ENCODE results near the gene MEIOB. TPM values are rescaled to one million over a fixed set of nuclear protein-coding genes. Genes with fewer than 3 reads are reported as not detected.
"Not testable (repeated sequence)": the region's sequence is repeated elsewhere in the genome, so short reads cannot be mapped to it uniquely, and the experiment has no call there.

The MEIOB gene
- total RNA-seq, 1 donor from 2014 or later: not detected

DNA sequence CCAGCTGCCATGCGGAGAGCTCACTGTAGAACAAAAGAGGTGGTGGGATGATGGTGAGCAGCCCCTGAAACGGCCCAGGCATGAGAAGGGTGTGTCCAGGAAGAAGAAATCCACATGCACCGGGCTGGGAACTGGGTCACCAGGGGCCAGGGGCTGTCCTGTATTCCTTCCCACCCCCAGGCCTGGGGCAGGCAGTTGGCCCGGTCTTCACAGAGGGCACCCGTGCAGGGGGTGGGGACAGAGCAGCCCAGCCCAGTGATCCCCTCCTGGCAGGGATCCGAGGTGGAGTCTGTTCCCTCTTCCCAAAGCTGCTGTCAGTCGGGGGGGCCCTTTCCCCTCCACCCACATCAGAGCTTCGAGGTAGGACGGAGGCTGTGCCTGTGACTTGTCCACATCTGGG lies 37.0 kb upstream of the MEIOB start:
- ATAC-seq: no peak
- intact Hi-C loops (cut with DNase I): no loop called here
- DNase-seq (ENCODE audit: missing footprints): no peak

DNA sequence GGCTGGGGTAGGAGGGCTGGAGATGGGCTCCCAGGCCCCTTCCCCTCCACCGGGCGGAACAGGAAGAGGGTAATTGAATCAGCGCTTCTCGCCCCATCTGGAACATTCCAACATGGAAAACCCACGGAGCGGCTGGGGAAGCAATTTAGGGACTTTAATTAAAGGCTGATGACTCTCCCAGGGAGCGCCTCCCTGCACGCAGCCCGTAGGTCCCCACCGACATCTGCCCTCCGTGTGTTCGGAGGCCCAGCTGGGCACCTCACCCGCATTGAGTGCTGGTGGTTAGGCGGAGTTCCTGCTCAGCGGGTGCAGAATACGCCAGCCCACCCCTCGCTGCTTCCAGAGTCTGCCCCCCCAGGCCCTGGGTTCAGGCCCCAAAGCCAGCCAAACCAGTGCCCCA lies 36.2 kb upstream of the MEIOB start:
- intact Hi-C loops (cut with DNase I): no loop called here
- ATAC-seq (no peak), DNase-seq (ENCODE audit: missing footprints) (no peak)

DNA sequence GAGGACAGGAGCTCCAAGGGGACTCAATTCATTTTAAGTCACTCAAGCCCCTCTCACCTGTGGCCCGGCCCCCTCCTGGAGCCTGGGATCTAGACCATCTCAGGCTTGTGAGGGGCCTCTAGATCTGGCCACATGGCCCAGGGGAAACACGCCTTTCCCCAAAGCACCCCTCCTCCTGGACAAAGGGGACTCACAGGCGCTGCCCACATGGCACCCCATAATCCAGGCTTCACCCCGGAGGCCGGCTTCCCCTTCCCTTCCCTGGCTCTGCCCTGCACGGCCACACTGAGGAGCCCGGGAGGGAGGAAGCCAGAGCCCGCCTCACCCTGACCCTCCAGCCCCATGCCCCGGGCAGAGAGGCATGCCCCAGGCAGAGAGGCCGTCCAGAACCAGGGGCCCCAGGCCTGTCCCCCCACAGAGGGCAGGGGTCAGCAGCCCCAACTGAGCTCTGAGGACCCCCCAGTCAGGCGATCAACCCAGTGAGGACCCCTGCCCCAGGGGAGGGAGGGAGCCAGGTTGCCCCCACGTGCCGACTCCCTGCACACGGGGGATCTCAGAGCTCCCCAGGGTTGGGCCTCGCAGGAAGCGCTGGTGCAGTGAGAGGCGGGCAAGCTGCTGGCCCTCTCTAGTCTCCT lies 35.4 kb upstream of the MEIOB start:
- ATAC-seq (no peak), DNase-seq (ENCODE audit: missing footprints) (no peak)
- intact Hi-C loops (cut with DNase I): no loop called here

DNA sequence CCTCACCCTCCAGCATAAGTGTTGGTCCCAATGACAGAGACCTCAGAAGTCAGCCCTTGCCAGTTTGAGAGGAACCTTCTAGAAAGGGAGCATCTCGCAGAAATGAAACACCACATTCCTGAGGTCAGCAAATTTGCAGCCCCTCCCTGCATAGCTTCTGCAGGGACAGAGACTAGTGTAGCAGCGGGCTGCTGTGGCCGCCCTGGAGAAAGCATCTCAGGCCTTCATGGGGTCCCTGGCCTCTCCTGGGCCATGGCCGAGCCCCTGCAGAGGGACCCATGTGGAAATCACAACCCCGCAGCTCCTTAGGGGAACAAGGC lies 34.8 kb upstream of the MEIOB start:
- no peak for ATAC-seq
- no peak for DNase-seq (ENCODE audit: missing footprints)
- intact Hi-C loops (cut with DNase I): no loop called here

DNA sequence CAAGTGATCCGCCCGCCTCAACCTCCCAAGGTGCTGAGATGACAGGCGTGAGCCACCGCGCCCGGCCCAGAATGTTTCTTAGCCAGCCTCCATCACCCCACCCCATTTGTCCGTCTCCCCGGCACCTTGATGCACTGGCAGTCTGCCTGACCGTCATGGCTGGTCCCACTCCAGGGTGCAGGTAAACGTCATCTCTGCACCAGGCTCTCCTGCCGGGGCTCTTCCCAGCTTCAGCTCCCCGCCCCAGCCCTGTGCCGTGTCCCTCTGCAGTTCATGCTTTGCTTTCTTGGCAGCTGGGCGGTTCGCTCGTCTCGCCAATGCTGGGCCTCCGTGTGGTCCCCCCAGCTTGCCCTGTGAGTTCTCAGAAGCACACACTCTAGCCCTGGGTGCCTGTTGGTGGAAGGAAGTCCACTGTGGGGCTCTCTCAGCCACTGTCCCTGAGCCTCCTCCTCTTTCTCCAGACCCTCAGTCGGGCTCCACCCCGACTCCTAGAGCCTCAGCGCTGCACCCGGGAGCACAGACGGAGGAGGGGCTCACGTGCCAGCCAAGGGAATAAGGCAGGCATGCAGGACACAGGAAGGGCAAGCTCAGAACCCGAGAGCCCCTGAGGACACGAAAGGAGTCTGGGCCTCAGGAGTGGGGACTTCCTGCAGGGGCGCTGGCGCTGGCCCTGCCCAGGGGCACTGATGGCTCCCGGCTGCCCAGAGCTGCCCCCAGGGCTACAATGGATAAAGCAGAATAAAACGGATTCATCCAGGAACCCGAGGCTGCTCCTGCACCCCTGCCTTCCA lies 34.3 kb upstream of the MEIOB start:
- DNase-seq (ENCODE audit: missing footprints) (no peak), ATAC-seq (no peak)
- intact Hi-C loops (cut with DNase I): no loop called here

DNA sequence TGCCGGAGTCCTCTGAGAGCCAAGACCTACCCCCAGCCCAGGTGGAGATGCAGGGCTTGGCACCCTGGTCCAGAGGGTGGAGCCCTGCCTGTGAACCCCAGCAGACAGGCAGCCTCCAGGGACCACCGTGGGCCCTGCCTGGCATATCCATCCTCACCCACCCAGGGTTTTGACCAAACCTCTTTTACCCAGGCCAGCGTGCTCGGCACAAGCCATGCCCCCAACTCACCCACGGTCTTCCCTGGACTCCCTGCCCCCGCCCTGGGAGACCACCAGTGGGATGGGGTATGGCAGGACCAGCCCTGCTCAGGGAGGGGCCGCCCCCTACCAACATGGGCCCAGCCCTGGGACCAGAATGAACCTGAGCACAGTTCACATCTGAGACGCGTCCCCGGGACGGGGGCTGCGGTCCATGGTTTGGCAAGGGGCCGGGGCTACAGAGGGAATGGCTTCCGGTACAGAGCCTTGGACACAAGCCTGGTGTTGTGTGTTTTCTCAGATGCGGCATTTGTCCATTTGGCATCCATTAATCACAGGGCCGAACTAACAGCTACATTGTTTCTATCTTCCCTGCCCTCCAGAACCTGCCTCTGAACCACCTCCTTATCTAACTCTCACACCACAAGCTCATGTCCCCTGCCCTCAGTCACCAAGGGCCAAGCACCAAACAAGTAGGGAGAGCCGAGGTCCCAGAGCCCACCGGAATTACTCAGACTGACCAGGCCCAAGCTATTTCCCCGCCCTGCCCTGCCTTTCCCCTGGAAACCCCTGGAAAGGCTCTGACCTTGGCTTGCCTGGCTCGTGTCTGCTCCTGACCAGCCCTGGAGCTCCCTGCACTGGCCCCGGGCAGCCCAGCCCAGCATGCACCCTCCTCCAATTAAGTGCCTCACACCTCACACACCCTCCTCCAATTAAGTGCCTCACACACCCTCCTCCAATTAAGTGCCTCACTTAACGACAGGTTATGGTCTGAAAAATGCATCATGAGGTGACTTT lies 32.2 kb upstream of the MEIOB start:
- DNase-seq (ENCODE audit: missing footprints) (peak; percentile 46), ATAC-seq (no peak)
- intact Hi-C loops (cut with DNase I): no loop called here

DNA sequence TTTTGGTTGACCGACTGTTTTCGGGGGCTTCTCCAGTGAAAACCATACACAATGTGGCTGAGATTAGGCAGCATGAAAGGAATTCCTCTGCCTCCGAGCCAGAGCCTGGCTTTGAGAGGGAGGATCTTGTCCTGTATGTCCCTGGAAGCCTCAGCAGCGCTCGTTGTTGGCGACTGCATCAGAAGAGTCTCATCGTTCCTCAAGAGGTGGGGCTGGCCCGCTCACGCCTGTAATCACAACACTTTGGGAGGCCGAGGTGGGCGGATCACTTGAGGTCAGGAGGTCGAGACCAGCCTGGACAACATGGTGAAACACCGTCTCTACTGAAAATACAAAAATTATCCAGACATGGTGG lies 31.2 kb upstream of the MEIOB start:
- ATAC-seq (no peak), DNase-seq (ENCODE audit: missing footprints) (peak; percentile 27)
- intact Hi-C loops (cut with DNase I): no loop called here

DNA sequence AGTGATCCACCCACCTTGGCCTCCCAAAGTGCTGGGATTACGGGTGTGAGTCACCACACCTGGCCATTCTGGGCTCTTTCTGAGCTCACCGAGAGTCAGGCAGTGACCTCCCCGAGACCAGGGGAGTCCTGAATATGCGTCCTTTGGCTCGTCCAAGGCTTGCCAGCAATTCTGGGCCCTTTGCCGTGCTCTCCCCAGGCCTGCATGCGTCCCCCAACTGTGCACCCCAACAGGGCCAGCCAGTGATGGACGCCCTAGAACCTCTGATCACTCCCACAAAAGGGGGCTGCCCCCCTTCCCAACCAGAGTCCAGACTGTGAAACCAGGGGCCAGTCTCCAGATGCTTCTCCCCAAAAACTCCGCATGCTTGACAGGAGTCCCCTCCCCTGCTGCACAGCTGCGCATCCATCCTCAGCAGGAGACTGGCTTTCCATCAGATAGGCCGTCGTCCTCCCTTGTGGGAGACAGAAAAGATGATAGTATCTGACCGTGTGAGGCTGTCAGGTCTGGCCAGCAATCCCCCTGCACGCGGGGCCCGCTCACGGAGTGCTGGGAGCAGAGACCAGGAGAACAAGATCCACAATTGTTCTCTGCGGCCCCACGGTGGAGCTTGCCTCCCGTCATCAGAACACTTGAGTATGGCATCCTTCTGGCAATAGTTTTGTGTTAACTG lies 30.7 kb upstream of the MEIOB start:
- intact Hi-C loops (cut with DNase I): no loop called here

DNA sequence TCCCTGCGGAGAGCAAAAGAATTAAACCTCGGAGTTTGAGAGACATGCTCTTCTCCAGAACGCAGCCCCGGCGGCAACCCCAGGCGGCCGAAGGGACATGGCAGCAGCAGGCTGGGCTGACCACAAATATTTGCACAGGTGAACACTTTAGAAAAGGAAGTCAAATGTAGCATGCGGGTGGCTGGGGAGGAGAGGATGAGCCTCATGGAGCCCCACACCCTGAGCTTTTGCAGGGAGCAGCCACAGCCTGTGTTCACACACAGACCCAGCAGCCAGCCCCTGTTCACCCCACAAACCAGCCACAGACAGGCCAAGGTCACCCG lies 28.4 kb upstream of the MEIOB start:
- DNase-seq (ENCODE audit: missing footprints) (peak; percentile 47), ATAC-seq (no peak)
- intact Hi-C loops (cut with DNase I): no loop called here

More for the DNA sequence above, 30.7 kb upstream of the MEIOB start:
- peak; percentile 37 for DNase-seq (ENCODE audit: missing footprints)
- ATAC-seq: no peak

DNA sequence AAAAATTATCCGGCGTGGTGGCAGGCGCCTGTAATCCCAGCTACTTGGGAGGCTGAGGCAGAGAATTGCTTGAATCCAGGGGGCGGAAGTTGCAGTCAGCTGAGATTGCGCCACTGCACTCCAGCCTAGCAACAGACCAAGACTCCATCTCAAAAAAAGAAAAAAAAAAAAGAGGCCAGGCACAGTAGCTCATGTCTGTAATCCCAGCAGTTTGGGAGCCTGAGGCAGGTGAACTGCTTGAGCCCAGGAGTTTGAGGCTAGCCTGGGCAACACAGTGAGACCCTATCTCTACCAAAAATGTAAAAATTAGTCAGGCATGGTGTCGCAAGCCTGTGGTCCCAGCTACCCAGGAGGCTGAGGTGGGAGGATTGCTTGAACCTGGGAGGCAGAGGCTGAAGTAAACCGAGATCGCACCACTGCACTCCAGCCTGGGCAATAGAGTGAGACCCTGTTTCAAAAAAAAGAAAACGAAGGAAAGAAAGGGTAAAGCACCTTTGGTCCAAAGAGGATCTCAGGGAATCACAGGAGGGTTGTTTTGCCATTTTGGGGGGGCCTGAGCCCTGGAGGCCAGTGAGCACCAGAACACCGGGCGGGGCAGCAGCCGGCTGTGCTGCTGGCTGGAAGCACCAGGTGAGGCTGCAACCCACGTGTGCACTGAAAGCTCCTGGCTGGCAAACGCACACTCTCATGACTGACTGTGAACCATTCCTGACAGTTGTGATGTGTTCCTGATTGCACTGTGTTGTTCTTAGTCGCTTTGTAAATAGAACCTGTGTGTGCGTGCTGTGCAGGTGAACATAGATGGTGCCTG lies 27.9 kb upstream of the MEIOB start:
- ATAC-seq (no peak), DNase-seq (ENCODE audit: missing footprints) (peak; percentile 53)
- intact Hi-C loops (cut with DNase I): no loop called here

DNA sequence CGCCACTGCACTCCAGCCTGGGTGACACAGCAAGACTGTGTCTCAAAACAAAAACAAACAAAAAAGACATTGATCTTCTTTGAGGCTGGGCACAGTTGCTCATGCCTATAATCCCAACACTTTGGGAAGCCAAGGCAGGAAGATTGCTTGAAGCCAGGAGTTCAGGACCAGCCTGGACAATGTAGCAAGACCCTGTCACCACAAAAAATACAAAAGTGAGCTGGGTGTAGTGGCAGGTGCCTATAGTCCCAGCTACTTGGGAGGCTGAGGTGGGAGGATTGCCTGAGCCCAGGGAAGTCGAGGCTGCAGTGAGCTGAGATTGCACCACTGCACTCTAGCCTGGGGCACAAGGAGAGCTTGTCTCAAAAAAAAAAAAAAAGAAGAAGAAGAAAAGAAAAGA lies 25.7 kb upstream of the MEIOB start:
- ATAC-seq; DNase-seq (ENCODE audit: missing footprints); intact Hi-C loops (cut with DNase I): not testable (repeated sequence)

DNA sequence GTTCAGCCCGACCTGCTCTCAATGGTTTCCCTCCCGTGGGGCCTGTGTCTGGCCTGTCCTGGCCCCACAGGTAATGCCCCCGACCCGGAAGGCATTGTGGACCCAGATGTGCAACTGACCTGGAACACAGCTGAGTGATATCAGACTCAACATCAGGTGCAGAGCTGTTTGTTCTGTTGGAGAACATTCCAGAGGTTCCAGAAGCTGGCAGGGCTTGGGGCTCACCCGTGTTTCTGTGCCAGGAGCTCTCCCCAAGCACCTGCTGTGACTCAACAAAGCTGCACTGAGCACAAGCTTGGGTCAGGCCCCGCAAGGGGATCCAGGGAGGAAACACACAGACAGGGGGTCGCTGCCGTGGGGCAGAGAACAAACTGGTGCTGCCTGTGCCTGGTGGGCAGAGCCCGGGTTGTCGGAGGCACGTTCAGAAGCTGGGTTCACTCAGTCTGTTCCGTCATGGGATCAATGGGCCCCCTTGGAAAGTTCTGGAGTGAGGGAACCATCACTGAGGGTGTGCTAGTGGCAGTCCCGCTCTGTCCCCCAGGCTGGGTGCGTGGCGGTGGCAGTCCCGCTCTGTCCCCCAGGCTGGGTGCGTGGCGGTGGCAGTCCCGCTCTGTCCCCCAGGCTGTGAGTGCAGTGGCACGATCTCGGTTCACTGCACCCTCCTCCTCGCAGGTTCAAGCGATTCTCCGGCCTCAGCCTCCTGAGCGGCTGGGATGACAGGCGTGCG lies 24.1 kb upstream of the MEIOB start:
- no peak for ATAC-seq
- DNase-seq (ENCODE audit: missing footprints): peak; percentile 34
- intact Hi-C loops (cut with DNase I): no loop called here

DNA sequence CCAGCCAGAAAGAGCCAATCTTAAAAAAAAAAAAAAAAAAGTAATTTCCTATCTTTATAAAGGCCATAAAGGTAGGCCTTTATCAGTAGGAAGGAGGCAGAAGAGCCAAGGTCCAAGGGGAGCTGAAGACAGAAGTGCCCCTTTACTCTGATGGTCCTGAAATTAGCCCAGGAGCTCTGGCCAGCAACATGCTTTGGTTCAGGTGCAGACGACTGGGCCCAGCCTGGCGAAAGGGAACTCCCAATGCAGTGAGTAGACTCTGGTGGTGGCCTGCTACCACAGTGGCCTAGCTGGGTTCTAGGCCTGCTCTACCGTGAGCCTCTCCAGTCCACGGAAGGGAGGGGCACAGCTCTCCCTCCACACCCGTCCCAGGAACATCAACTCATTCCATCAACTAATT lies 23.1 kb upstream of the MEIOB start:
- intact Hi-C loops (cut with DNase I): no loop called here
- ATAC-seq: no peak
- DNase-seq (ENCODE audit: missing footprints): no peak

DNA sequence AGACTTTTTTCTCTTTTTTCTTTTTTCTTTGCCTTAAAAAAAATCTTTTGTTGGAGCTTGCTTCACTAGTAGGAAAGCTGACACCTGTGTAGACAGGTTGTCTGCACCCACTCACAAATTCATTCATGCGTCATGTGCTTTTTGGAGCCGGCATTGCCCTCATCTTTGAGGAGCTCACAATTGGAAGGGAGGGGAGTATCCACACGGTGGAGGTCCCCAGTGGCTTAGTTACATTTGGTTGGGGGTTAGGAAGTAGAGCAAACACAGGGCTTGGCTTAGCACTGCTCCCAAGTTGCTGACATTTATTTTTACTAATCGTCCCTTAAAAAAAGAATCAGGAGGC lies 18.7 kb upstream of the MEIOB start:
- intact Hi-C loops (cut with DNase I): no loop called here
- ATAC-seq: no peak
- DNase-seq (ENCODE audit: missing footprints): no peak

DNA sequence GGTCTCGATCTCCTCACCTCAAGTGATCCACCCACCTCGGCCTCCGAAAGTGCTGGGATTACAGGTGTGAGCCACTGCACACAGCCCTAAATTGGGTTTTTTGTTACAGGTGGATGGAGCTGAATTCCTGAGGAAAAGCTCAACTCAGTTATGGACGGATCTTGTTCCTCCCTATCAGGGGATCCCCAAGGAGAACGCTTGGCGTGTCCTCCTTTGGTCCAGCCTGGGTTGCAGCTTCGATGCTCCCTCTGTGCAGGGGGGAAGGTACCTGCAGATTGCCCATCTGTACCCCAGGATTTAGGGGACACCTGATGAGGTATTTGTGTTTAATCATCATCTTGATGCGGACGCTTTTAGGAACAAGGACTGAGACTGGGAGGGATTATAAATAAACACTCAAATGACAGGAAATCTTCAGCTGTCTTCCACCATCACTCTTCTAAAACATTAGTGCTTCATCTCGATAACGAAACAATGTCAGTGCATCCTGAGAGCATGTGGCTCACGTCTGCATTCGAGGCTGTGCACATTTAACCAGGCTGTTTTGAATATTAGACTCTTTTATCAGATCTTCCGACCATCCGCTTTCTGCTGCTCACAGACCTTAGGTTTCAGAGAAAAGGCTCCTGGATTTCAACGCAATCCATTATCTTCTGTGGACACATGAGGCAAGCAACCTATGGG lies 18.2 kb upstream of the MEIOB start:
- ATAC-seq: no peak
- intact Hi-C loops (cut with DNase I): no loop called here
- no peak for DNase-seq (ENCODE audit: missing footprints)

DNA sequence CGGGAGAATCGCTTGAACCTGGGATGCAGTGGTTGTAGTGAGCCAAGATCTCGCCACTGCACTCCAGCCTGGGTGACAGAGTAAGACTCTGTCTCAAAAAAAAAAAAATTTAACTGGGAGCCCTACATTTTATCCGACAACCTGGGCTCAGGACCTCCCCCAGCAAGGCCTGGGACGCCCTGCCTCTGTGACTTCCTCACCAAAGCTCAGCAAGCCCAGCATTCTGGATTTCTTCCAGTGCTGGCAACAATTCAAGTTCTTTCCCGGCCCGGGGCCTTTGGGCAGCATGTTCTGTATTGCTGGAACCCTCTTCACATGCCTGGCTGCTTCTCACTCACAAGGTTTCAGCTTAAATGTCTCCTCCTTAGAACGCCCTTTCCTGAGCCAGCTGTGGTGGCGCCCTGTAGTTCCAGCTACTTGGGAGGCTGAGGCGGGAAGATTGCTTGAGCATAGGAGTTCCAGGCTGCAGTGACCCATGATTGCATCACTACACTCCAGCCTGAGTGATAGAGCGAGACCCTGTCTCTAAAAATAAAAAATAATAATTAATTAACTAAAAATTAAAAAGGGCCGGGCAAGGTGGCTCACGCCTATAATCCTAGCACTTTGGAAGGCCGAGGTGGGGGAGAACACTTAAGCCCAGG lies 15.9 kb upstream of the MEIOB start:
- ATAC-seq (no peak), DNase-seq (ENCODE audit: missing footprints) (no peak)
- intact Hi-C loops (cut with DNase I): no loop called here

DNA sequence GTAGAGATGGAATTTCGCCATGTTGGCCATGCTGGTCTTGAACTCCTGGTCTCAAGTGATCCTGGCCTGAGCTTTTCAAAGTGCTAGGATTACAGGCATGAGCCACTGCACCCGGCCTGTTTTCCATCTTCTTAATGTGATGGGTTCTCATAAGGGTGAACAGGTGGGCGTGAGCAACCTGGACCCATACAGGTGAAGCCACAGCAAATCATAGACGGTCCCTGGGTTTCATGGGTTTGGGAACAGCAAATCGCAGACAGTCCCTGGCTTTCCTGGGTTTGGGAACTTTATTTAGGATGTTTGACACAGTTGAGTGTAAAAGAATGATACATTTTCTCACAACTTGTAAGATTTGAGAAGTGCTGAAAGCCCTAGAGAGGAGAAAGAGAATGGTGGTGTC lies 12.9 kb upstream of the MEIOB start:
- intact Hi-C loops (cut with DNase I): no loop called here
- DNase-seq (ENCODE audit: missing footprints) (no peak), ATAC-seq (no peak)
